ENCODE data around the gene ABHD10.

The ABHD10 gene

DNA sequence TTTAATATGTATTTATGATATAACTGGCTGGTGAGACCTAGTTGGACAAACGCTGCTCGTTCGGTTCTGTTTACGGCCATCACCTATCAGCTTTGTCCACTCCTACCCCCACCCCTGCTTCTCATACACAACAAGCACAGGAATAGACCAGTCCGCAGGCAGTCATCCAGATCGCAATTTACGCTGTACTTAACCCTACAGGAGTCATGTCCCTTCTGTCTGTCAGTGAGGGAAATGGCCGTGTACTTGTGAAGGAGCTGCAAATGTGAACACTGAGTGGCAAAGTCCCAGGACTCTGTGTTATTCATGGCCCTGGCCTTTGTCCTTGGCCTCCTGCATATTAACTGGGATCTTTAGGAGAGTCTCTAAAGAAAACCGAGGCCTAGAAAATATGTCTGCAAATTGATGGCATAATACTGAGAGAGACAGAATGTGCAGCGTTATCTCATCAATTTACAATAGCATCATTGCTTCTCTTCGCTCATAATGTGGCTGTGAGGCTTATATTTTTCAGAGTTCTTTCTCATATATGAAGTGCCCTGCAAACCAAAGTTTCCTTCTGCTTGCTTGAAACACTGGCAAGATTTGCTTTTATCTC is 7.2 kb upstream of the ABHD10 start:
- Histone ChIP-seq H3K27ac (no peak overlapping the region), H3K9me3 (no peaks in the 10 kb centered on the region), H3K4me3 (ENCODE audit: low read depth in 1 of 2, low read length in 1 of 2) (no peak overlapping the region), H3K36me3 (no peaks in the 10 kb centered on the region), H3K4me1 (ENCODE audit: control insufficient read depth in 1 of 2, insufficient read depth in 1 of 2, low read depth in 1 of 2, low read length in 1 of 2) (no peaks in the 10 kb centered on the region), H3K27me3 (peaks cover 10% of the 10 kb centered on the region)
- TF ChIP-seq, protein P1, sequence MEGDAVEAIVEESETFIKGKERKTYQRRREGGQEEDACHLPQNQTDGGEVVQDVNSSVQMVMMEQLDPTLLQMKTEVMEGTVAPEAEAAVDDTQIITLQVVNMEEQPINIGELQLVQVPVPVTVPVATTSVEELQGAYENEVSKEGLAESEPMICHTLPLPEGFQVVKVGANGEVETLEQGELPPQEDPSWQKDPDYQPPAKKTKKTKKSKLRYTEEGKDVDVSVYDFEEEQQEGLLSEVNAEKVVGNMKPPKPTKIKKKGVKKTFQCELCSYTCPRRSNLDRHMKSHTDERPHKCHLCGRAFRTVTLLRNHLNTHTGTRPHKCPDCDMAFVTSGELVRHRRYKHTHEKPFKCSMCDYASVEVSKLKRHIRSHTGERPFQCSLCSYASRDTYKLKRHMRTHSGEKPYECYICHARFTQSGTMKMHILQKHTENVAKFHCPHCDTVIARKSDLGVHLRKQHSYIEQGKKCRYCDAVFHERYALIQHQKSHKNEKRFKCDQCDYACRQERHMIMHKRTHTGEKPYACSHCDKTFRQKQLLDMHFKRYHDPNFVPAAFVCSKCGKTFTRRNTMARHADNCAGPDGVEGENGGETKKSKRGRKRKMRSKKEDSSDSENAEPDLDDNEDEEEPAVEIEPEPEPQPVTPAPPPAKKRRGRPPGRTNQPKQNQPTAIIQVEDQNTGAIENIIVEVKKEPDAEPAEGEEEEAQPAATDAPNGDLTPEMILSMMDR (IDR thresholded peaks at IDR 0.05) = no peak

DNA sequence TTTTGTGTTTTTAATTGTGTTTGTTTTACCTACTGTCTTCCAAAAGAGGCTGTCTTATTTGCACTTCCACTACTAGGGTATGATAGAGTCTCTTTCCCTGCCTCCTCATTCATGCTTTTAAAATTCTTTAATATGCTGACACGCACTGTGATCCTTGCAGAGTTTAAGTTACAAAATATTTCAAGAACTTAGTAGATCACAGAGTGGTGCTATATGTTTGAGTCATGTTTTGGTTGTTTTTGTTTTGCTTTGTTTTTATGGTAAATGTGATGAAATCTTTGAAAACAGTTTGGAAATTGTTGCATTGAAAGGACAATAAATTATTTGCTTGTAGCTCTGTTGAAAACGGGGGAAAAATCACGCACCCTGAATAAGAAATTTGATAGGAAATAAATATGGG is 5.9 kb upstream of the ABHD10 start:
- H3K36me3 ChIP-seq = no peaks in the 10 kb centered on the region
- TF ChIP-seq, protein P1 (IDR thresholded peaks at IDR 0.05) = no peak
- no peaks in the 10 kb centered on the region for H3K4me1 ChIP-seq (ENCODE audit: control insufficient read depth in 1 of 2, insufficient read depth in 1 of 2, low read depth in 1 of 2, low read length in 1 of 2)
- no peaks in the 10 kb centered on the region for H3K9me3 ChIP-seq
- no peak overlapping the region for H3K27ac ChIP-seq
- no peak overlapping the region for H3K4me3 ChIP-seq (ENCODE audit: low read depth in 1 of 2, low read length in 1 of 2)
- H3K27me3 ChIP-seq = peaks cover 22% of the 10 kb centered on the region

DNA sequence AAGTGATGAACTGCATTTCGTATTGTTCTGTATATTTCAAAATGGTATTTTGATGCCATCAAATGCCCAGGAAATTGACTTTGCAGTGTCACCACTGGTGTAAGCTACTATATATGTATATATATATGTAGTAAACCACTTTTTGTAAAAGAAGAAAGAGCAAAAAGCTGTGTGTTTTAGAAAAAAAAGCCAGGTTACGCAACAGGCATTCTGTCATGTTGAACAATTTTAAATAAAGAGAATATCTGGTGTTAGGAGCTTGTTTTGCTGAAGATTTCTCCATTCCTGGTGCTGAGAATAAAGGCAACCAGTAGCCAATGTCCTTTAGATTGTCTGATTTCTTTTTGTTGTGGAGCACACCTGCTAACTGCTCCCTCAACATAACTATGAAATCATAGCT is 3.7 kb upstream of the ABHD10 start:
- Histone ChIP-seq H3K4me1 (ENCODE audit: control insufficient read depth in 1 of 2, insufficient read depth in 1 of 2, low read depth in 1 of 2, low read length in 1 of 2) (peaks cover 11 to 14% of the 10 kb centered on the region in 2 experiments), H3K9me3 (no peaks in the 10 kb centered on the region), H3K27me3 (peaks cover 22% of the 10 kb centered on the region), H3K36me3 (no peaks in the 10 kb centered on the region), H3K27ac (no peak overlapping the region), H3K4me3 (ENCODE audit: low read depth in 1 of 2, low read length in 1 of 2) (no peak overlapping the region)
- TF ChIP-seq, protein P1 (IDR thresholded peaks at IDR 0.05) = no peak

DNA sequence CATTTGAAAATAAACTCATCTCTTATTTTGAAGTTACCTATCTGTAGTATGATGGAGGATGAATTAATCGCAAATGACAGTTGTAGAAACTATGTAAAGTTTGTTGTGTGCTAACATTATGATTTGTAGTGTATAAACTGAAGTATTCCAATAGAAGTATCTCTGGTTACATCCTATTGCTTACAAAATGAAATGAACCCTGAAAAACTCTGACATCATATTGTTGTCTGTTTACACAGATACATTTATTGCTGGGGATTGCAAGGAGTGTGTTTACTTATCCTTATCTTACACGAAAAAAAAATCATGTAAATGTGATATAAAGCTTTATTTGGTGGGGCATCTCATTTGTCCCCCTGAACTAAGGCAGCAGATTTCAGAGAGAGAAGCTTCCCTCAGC is 2.6 kb upstream of the ABHD10 start:
- peaks cover 22% of the 10 kb centered on the region for H3K27me3 ChIP-seq
- TF ChIP-seq, protein P1 (IDR thresholded peaks at IDR 0.05) = no peak
- no peaks in the 10 kb centered on the region for H3K9me3 ChIP-seq
- no peak overlapping the region for H3K27ac ChIP-seq
- H3K4me1 ChIP-seq (ENCODE audit: control insufficient read depth in 1 of 2, insufficient read depth in 1 of 2, low read depth in 1 of 2, low read length in 1 of 2) = peaks cover 18 to 20% of the 10 kb centered on the region in 2 experiments
- no peaks in the 10 kb centered on the region for H3K36me3 ChIP-seq
- no peak overlapping the region for H3K4me3 ChIP-seq (ENCODE audit: low read depth in 1 of 2, low read length in 1 of 2)

DNA sequence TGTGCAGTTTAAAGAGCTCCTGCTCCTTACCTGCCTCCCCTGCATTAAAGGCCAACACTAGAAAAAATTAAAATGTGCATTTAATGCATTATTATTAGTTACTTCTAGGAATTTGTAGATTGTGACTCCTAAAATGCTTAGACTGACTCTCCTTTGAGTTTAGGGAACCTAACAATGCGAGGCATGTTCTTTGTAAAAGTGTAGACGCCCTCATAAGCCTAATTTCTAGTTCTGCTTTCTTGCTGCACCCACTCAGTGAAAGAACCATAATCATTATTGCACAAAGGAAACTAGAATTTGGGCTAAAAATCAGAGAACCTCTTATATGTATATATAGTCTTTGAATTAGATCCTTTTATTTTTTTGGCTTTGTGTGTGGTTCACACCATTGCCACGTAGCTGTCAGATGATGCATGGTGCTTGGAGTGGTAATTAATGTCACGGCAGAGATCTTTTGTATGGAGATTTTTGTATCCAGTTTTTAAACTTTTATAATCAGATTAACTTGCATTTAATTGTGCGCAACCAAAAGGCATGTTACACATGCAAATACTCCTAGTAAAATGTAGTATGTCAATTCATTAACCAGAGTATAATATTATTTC is 710 bp downstream of the ABHD10 start:
- Histone ChIP-seq H3K36me3 (peaks cover 4% of the 10 kb centered on the region), H3K27ac (peak overlapping the region; percentile 77), H3K27me3 (peaks cover 22% of the 10 kb centered on the region), H3K4me1 (ENCODE audit: control insufficient read depth in 1 of 2, insufficient read depth in 1 of 2, low read depth in 1 of 2, low read length in 1 of 2) (peaks cover 18 to 20% of the 10 kb centered on the region in 2 experiments), H3K4me3 (ENCODE audit: low read depth in 1 of 2, low read length in 1 of 2) (peak overlapping the region; percentile 72 to 88), H3K9me3 (no peaks in the 10 kb centered on the region)
- TF ChIP-seq, protein P1 (IDR thresholded peaks at IDR 0.05) = no peak
